ENCODE data around the gene STPG3. TPM values are rescaled to one million over a fixed set of nuclear protein-coding genes. Genes with fewer than 3 reads are reported as not detected.

The STPG3 gene
- total RNA-seq, 2 experiments from 2014 or later = not detected

- CTCF ChIA-PET = interaction anchor here (0.7 to 2.4 kb wide), 8 partner anchors 10 to 211 kb away, joined by 3 to 8 read pairs (median 4); partner anchors contain the start of genes CYSRT1, MAN1B1, NELFB and RNF224
- POLR2A ChIA-PET = interaction anchor here (0.6 to 5.0 kb wide), 17 partner anchors 13 to 877 kb away, joined by 3 to 60 read pairs (median 5); partner anchors contain the start of genes DNLZ, MAN1B1, NELFB and RNF208
These were observed 10.7 kb upstream of the STPG3 start for GRCh38 chr9:137240318-137240840.

GRCh38 chr9:137240841-137241489 is 10.1 kb upstream of the STPG3 start, which contains the start of gene TUBB4B:
TUBB4B (plus strand) TSS chr9:137241287; CDS start chr9:137241361, 74 bp downstream.
- ChIA-PET CTCF (interaction anchor here (1.2 to 2.4 kb wide), 7 partner anchors 10 to 212 kb away, joined by 3 to 8 read pairs (median 5); partner anchors contain the start of genes CYSRT1, MAN1B1, NELFB and RNF224), POLR2A (interaction anchor here (0.6 to 5.0 kb wide), 17 partner anchors 14 to 878 kb away, joined by 3 to 60 read pairs (median 5); partner anchors contain the start of genes DNLZ, MAN1B1, NELFB and RNF208)

GRCh38 chr9:137241490-137242268 is 9.4 kb upstream of the STPG3 start:
- ChIA-PET CTCF (interaction anchor here (1.3 to 2.4 kb wide), 4 partner anchors 13 to 212 kb away, joined by 3 to 8 read pairs (median 5); partner anchors contain the start of genes CYSRT1, NELFB and RNF224), POLR2A (interaction anchor here (0.9 to 5.0 kb wide), 7 partner anchors 13 to 221 kb away, joined by 3 to 60 read pairs (median 6); partner anchors contain the start of genes NELFB, RNF208, RNF224 and TPRN)

GRCh38 chr9:137242269-137243203 is 8.6 kb upstream of the STPG3 start:
- ChIA-PET CTCF (no interaction called here), POLR2A (interaction anchor here (0.7 to 5.0 kb wide), 4 partner anchors 13 to 166 kb away, joined by 3 to 60 read pairs (median 4); partner anchors contain the start of gene NELFB)

GRCh38 chr9:137243266-137243625 is 7.8 kb upstream of the STPG3 start:
- POLR2A ChIA-PET = interaction anchor here (1.3 to 5.0 kb wide), 2 partner anchors 12 to 20 kb away, joined by 4 to 60 read pairs; partner anchors contain the start of gene NELFB
- CTCF ChIA-PET = interaction anchor here (0.6 kb wide), 2 partner anchors 35 to 365 kb away, joined by 3 read pairs; no protein-coding TSS in a partner anchor

- ChIA-PET CTCF (interaction anchor here (0.6 kb wide), 2 partner anchors 35 to 365 kb away, joined by 3 read pairs; no protein-coding TSS in a partner anchor), POLR2A (interaction anchor here (0.6 to 5.0 kb wide), 3 partner anchors 11 to 148 kb away, joined by 3 to 60 read pairs (median 4); partner anchors contain the start of gene NELFB)
These were observed 7.2 kb upstream of the STPG3 start for GRCh38 chr9:137243626-137244485.

GRCh38 chr9:137244486-137245449 is 6.3 kb upstream of the STPG3 start:
- ChIA-PET CTCF (interaction anchor here (1.4 kb wide), 1 partner anchor 8 kb away, joined by 3 read pairs; no protein-coding TSS in a partner anchor), POLR2A (interaction anchor here (5.0 kb wide), 1 partner anchor 10 kb away, joined by 60 read pairs; the partner anchor contains the start of gene NELFB)

GRCh38 chr9:137245450-137246421 is 5.3 kb upstream of the STPG3 start:
- POLR2A ChIA-PET = no interaction called here
- CTCF ChIA-PET = interaction anchor here (1.4 kb wide), 1 partner anchor 9 kb away, joined by 3 read pairs; no protein-coding TSS in a partner anchor

- POLR2A ChIA-PET = no interaction called here
These were observed 3.8 kb upstream of the STPG3 start for GRCh38 chr9:137247135-137247915.

GRCh38 chr9:137247916-137248175 is 3.2 kb upstream of the STPG3 start:
- POLR2A ChIA-PET = interaction anchor here (0.7 kb wide), 1 partner anchor 55 kb away, joined by 5 read pairs; no protein-coding TSS in a partner anchor

More at GRCh38 chr9:137247135-137247915, 3.8 kb upstream of the STPG3 start:
- CTCF ChIA-PET = interaction anchor here (1.5 kb wide), 1 partner anchor 11 kb away, joined by 4 read pairs; no protein-coding TSS in a partner anchor

GRCh38 chr9:137250329-137251193 is 525 bp upstream of the STPG3 start:
- ChIA-PET CTCF (interaction anchor here (0.7 to 1.7 kb wide), 3 partner anchors 10 to 552 kb away, joined by 3 to 5 read pairs (median 4); partner anchors contain the start of gene TUBB4B), POLR2A (no interaction called here)

More at GRCh38 chr9:137247916-137248175, 3.2 kb upstream of the STPG3 start:
- CTCF ChIA-PET = interaction anchor here (1.5 kb wide), 1 partner anchor 11 kb away, joined by 4 read pairs; no protein-coding TSS in a partner anchor

- POLR2A ChIA-PET = no interaction called here
- CTCF ChIA-PET = interaction anchor here (1.7 kb wide), 1 partner anchor 15 kb away, joined by 5 read pairs; no protein-coding TSS in a partner anchor
These were observed 593 bp downstream of the STPG3 start for GRCh38 chr9:137251490-137252268.
